Left lung (tissue), 10 donors: Measurements from ENCODE around the gene ZNF841. TPM values are rescaled to one million over a fixed set of nuclear protein-coding genes. Genes with fewer than 3 reads are reported as not detected.
"Not testable (repeated sequence)": the region's sequence is repeated elsewhere in the genome, so short reads cannot be mapped to it uniquely, and the experiment has no call there.

ENCODE experiments used
- ATAC-seq: fragments of 200-7000 bp; cut with Tn5 transposase; one replicate; pipeline ENCODE4 v1.9.1; 2020; ENCODE audit warnings: moderate library complexity
- DNase-seq, 4 donors: peaks; one replicate each; pipeline ENCODE4 v3.0.0-alpha.2; 2013 to 2020
- H3K27ac ChIP-seq, 2 donors: fragments of 200-600 bp; sonication (generic) in 1 of 2; one replicate each; pipeline versions ENCODE4 v1.5.0 to v1.8.0; 2020 to 2021
- H3K27me3 ChIP-seq, 2 donors: fragments of 200-600 bp; sonication (generic) in 1 of 2; one replicate each; pipeline versions ENCODE4 v1.5.0 to v1.8.0; 2020 to 2021
- H3K36me3 ChIP-seq, 2 donors: fragments of 200-600 bp; sonication (generic) in 1 of 2; one replicate each; pipeline versions ENCODE4 v1.5.0 to v1.8.0; 2020 to 2021
- H3K4me1 ChIP-seq, 2 donors: fragments of 200-600 bp; one replicate each; pipeline ENCODE4 v1.8.0; 2021
- H3K4me3 ChIP-seq, 2 donors: fragments of 200-600 bp; sonication (generic) in 1 of 2; one replicate each; pipeline versions ENCODE4 v1.5.0 to v1.8.0; 2020 to 2021; ENCODE audit warnings: mild to moderate bottlenecking in 1 of 2
- H3K9me3 ChIP-seq, 2 donors: fragments of 200-600 bp; sonication (generic) in 1 of 2; one replicate each; pipeline versions ENCODE4 v1.5.0 to v1.8.0; 2020 to 2021
- CTCF ChIP-seq, 2 donors: fragments of 200-600 bp; sonication (generic) in 1 of 2; IDR thresholded peaks; one replicate each; pipeline versions ENCODE4 v1.5.0 to v1.8.0; 2021; ENCODE audit warnings: antibody characterized with exemption in 2 of 2
- intact Hi-C, 2 donors: fragments of 100-400 bp; cut with DNase I; formaldehyde crosslinking; loops; one replicate each; pipeline versions ENCODE4 v1.11.2 to v1.14.2; 2022
- polyA plus RNA-seq, 6 donors: library from polyadenylated mRNA; unstranded; fragments of 120-200 nt; gene quantifications; one replicate each; pipeline ENCODE4 v1.2.1, GENCODE V29; 2013; ENCODE audit not compliant: insufficient read length in 6 of 6
- total RNA-seq, 2 donors: library from RNA; stranded (reverse); fragmentation: NEBNext Ultra II Directional; extraction: Animal tissue kit (Norgen Biotek cat#: 25700); gene quantifications; one replicate each; pipeline ENCODE4 v1.2.1, GENCODE V29; 2021
- donor health status: DM: no; HTN: yes; CAD: no.
- donor health status: DM: no; HTN: no; CAD: no.

Gene ZNF841
- total and polyA plus RNA-seq, 8 donors: 21.0 to 35.4 (median 31.8) TPM

- H3K27me3 ChIP-seq: no peaks in the 10 kb centered on the region
These were observed 4.1 kb upstream of the ZNF841 start for GRCh38 chr19:52099497-52100138.

GRCh38 chr19:52096416-52096815, 851 bp upstream of the ZNF841 start:
- peaks cover 0 to 24% of the 10 kb centered on the region in 2 donors for H3K36me3 ChIP-seq
- DNase-seq, ATAC-seq, H3K27me3 ChIP-seq, H3K27ac ChIP-seq, H3K4me3 ChIP-seq, intact Hi-C loops: not testable (repeated sequence)
- H3K9me3 ChIP-seq: peaks cover 0 to 68% of the 10 kb centered on the region in 2 donors
- H3K4me1 ChIP-seq: peaks cover 13 to 21% of the 10 kb centered on the region in 2 donors

More at GRCh38 chr19:52099497-52100138, 4.1 kb upstream of the ZNF841 start:
- H3K36me3 ChIP-seq: no peaks in the 10 kb centered on the region
- intact Hi-C loops: no loop called here
- peaks cover 0 to 4% of the 10 kb centered on the region in 2 donors for H3K4me1 ChIP-seq
- H3K9me3 ChIP-seq: peaks cover 0 to 83% of the 10 kb centered on the region in 2 donors
- H3K4me3 ChIP-seq: no peak overlapping the region
- no peak for ATAC-seq
- no peak for DNase-seq
- TF ChIP-seq CTCF (IDR thresholded peaks at IDR 0.05): no peak
- H3K27ac ChIP-seq: no peak overlapping the region

- DNase-seq: peak in 1 of 4 donors; percentile 7
These were observed 937 bp downstream of the ZNF841 start for GRCh38 chr19:52094526-52095130.

GRCh38 chr19:52086481-52086880, 9.1 kb downstream of the ZNF841 start:
- peaks cover 0 to 84% of the 10 kb centered on the region in 2 donors for H3K9me3 ChIP-seq
- intact Hi-C loops: no loop called here
- no peak for DNase-seq
- no peak overlapping the region for H3K27ac ChIP-seq
- H3K4me1 ChIP-seq: no peaks in the 10 kb centered on the region
- no peak overlapping the region for H3K4me3 ChIP-seq
- TF ChIP-seq CTCF (IDR thresholded peaks at IDR 0.05): no peak
- no peaks in the 10 kb centered on the region for H3K27me3 ChIP-seq
- peaks cover 0 to 100% of the 10 kb centered on the region in 2 donors for H3K36me3 ChIP-seq
- ATAC-seq: no peak

More at GRCh38 chr19:52094526-52095130, 937 bp downstream of the ZNF841 start:
- intact Hi-C loops: no loop called here
- H3K9me3 ChIP-seq: peaks cover 0 to 64% of the 10 kb centered on the region in 2 donors
- peak overlapping the region in 1 of 2 donors; percentile 81 for H3K27ac ChIP-seq
- peak overlapping the region; percentile 82 to 86 for H3K4me3 ChIP-seq
- H3K27me3 ChIP-seq: no peaks in the 10 kb centered on the region
- H3K4me1 ChIP-seq: peaks cover 13 to 21% of the 10 kb centered on the region in 2 donors
- TF ChIP-seq CTCF (IDR thresholded peaks at IDR 0.05): no peak
- ATAC-seq: peak; percentile 21
- peaks cover 0 to 42% of the 10 kb centered on the region in 2 donors for H3K36me3 ChIP-seq

- Histone ChIP-seq H3K27me3 (no peaks in the 10 kb centered on the region), H3K9me3 (peaks cover 14 to 100% of the 10 kb centered on the region in 2 donors), H3K27ac (no peak overlapping the region), H3K4me3 (no peak overlapping the region), H3K36me3 (peaks cover 22 to 100% of the 10 kb centered on the region in 2 donors), H3K4me1 (no peaks in the 10 kb centered on the region)
- intact Hi-C loops: no loop called here
- no peak for DNase-seq
- no peak for ATAC-seq
- no peak for TF ChIP-seq CTCF (IDR thresholded peaks at IDR 0.05)
These were observed 25.1 kb downstream of the ZNF841 start for GRCh38 chr19:52070496-52070895.
